Vagina (tissue), 2 donors: ENCODE results near the gene FAM210B.

Source experiments
- CTCF ChIP-seq, 3 experiments: fragments of 450-650 bp in 2 of 3; fragments of 200-600 bp in 1 of 3; sonication (generic) in 1 of 3; IDR thresholded peaks; one replicate each; pipeline ENCODE4 v1.5.1; 2017 to 2019; ENCODE audit warnings: antibody characterized with exemption in 3 of 3, mild to moderate bottlenecking in 2 of 3, moderate library complexity in 2 of 3
- POLR2A ChIP-seq, 2 donors: fragments of 450-650 bp; IDR thresholded peaks; one replicate each; pipeline ENCODE4 v1.6.1; 2017; ENCODE audit warnings: antibody characterized with exemption in 2 of 2, mild to moderate bottlenecking in 2 of 2, moderate library complexity in 2 of 2
- POLR2AphosphoS5 ChIP-seq, 2 donors: sonication (generic); formaldehyde crosslinking; IDR thresholded peaks; one replicate each; pipeline ENCODE4 v1.9.0; 2017; ENCODE audit warnings: antibody characterized with exemption in 2 of 2, mild to moderate bottlenecking in 2 of 2, low read depth in 1 of 2; ENCODE audit not compliant: insufficient read depth in 1 of 2

DNA sequence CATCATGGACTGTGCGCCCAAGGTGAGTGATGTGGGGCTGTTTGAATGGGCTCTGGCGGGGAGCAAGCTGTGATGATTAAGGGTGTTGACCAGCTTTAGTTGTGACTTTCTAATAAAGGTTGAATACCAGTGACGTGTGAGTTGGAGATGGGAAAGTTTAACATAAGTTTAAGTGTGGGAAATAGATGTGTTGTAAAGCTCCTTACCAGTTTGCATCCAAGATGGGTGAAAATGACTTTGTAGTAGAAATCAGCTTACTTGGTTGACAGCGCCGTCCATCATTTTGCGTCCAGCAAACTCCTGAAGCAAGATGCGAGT, 53.7 kb downstream of the FAM210B start:
- no peak for TF ChIP-seq CTCF (IDR thresholded peaks at IDR 0.05)
- no peak for TF ChIP-seq POLR2A (IDR thresholded peaks at IDR 0.05)
- TF ChIP-seq POLR2AphosphoS5 (IDR thresholded peaks at IDR 0.05; ENCODE audit: insufficient read depth in 1 of 2, low read depth in 1 of 2): no peak
